ENCODE results near the gene CTNNA3.

CTNNA3 gene

DNA sequence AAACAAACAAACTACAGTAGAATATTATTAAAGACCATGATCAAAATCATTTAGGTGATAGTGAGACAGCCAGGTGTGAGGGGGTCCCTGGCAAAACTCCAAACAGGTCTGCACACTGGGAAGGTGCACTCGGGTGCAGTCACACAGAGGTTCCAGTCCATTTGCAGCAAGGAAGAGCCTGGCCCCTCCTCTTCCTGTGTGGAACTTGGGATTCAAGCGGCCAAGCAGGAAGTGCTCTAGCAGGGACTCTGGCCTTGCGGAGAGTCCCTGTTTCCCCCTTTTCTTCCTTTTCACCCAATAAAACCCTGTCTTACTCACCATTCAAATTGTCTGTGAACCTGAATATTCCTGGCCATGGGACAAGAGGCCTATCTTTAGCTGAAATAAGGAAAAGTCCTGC is 588.3 kb downstream of the CTNNA3 start:
- no peaks in the 10 kb centered on the region for H3K27me3 ChIP-seq (ENCODE audit: insufficient read depth, poor library complexity, severe bottlenecking)
- TF ChIP-seq, protein P1, sequence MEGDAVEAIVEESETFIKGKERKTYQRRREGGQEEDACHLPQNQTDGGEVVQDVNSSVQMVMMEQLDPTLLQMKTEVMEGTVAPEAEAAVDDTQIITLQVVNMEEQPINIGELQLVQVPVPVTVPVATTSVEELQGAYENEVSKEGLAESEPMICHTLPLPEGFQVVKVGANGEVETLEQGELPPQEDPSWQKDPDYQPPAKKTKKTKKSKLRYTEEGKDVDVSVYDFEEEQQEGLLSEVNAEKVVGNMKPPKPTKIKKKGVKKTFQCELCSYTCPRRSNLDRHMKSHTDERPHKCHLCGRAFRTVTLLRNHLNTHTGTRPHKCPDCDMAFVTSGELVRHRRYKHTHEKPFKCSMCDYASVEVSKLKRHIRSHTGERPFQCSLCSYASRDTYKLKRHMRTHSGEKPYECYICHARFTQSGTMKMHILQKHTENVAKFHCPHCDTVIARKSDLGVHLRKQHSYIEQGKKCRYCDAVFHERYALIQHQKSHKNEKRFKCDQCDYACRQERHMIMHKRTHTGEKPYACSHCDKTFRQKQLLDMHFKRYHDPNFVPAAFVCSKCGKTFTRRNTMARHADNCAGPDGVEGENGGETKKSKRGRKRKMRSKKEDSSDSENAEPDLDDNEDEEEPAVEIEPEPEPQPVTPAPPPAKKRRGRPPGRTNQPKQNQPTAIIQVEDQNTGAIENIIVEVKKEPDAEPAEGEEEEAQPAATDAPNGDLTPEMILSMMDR (IDR thresholded peaks at IDR 0.05; ENCODE audit: poor library complexity, severe bottlenecking) = no peak
- no peak overlapping the region for H3K4me3 ChIP-seq (ENCODE audit: severe bottlenecking)
- H3K4me1 ChIP-seq (ENCODE audit: insufficient read depth, poor library complexity, severe bottlenecking) = no peaks in the 10 kb centered on the region
- no peak for ATAC-seq (ENCODE audit: low read depth)
- H3K27ac ChIP-seq (ENCODE audit: poor library complexity, severe bottlenecking) = no peak overlapping the region
- no peaks in the 10 kb centered on the region for H3K36me3 ChIP-seq (ENCODE audit: low read depth)
- no peak for DNase-seq (ENCODE audit: low spot score)
- H3K9me3 ChIP-seq (ENCODE audit: severe bottlenecking) = no peaks in the 10 kb centered on the region

DNA sequence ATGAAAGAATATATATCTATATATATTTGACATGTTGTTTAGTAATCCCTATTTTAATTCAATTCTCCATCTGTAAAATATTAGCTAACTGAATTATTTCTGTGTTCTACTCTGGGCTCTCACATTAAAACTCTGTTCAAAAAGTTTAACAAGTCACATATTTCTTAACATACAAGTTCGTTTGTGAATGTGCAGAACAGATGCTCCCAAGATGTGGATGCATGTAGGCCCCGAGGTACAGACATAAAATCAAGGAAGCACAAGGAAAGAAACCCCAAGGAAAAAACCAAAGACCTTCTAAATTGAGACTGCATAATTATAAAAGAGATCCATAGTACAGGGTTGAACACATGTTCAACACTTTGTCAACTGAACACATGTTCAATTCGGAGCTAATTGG is 595.0 kb downstream of the CTNNA3 start:
- ATAC-seq (ENCODE audit: low read depth) (no peak), DNase-seq (ENCODE audit: low spot score) (no peak)
- Histone ChIP-seq H3K36me3 (ENCODE audit: low read depth) (no peaks in the 10 kb centered on the region), H3K27ac (ENCODE audit: poor library complexity, severe bottlenecking) (no peak overlapping the region), H3K4me1 (ENCODE audit: insufficient read depth, poor library complexity, severe bottlenecking) (no peaks in the 10 kb centered on the region), H3K27me3 (ENCODE audit: insufficient read depth, poor library complexity, severe bottlenecking) (peaks cover 25% of the 10 kb centered on the region), H3K4me3 (ENCODE audit: severe bottlenecking) (no peak overlapping the region), H3K9me3 (ENCODE audit: severe bottlenecking) (peaks cover 2% of the 10 kb centered on the region)
- TF ChIP-seq, protein P1 (IDR thresholded peaks at IDR 0.05; ENCODE audit: poor library complexity, severe bottlenecking) = no peak

- no peaks in the 10 kb centered on the region for H3K36me3 ChIP-seq (ENCODE audit: low read depth)
- ATAC-seq (ENCODE audit: low read depth) = no peak
- H3K9me3 ChIP-seq (ENCODE audit: severe bottlenecking) = peaks cover 2% of the 10 kb centered on the region
- no peaks in the 10 kb centered on the region for H3K4me1 ChIP-seq (ENCODE audit: insufficient read depth, poor library complexity, severe bottlenecking)
- H3K4me3 ChIP-seq (ENCODE audit: severe bottlenecking) = no peak overlapping the region
- peaks cover 34% of the 10 kb centered on the region for H3K27me3 ChIP-seq (ENCODE audit: insufficient read depth, poor library complexity, severe bottlenecking)
- H3K27ac ChIP-seq (ENCODE audit: poor library complexity, severe bottlenecking) = no peak overlapping the region
- TF ChIP-seq, protein P1 (IDR thresholded peaks at IDR 0.05; ENCODE audit: poor library complexity, severe bottlenecking) = no peak
- no peak for DNase-seq (ENCODE audit: low spot score)
These were observed 597.5 kb downstream of the CTNNA3 start for GRCh38 chr10:67098461-67098860.

GRCh38 chr10:67095531-67095930 is 600.5 kb downstream of the CTNNA3 start:
- TF ChIP-seq, protein P1 (IDR thresholded peaks at IDR 0.05; ENCODE audit: poor library complexity, severe bottlenecking) = no peak
- Histone ChIP-seq H3K36me3 (ENCODE audit: low read depth) (no peaks in the 10 kb centered on the region), H3K9me3 (ENCODE audit: severe bottlenecking) (peaks cover 2% of the 10 kb centered on the region), H3K27me3 (ENCODE audit: insufficient read depth, poor library complexity, severe bottlenecking) (peaks cover 46% of the 10 kb centered on the region), H3K4me3 (ENCODE audit: severe bottlenecking) (no peak overlapping the region), H3K27ac (ENCODE audit: poor library complexity, severe bottlenecking) (no peak overlapping the region), H3K4me1 (ENCODE audit: insufficient read depth, poor library complexity, severe bottlenecking) (no peaks in the 10 kb centered on the region)
- ATAC-seq (ENCODE audit: low read depth) (no peak), DNase-seq (ENCODE audit: low spot score) (no peak)

GRCh38 chr10:67088036-67088435 is 608.0 kb downstream of the CTNNA3 start:
- no peak for ATAC-seq (ENCODE audit: low read depth)
- no peak for DNase-seq (ENCODE audit: low spot score)
- Histone ChIP-seq H3K27ac (ENCODE audit: poor library complexity, severe bottlenecking) (no peak overlapping the region), H3K4me3 (ENCODE audit: severe bottlenecking) (no peak overlapping the region), H3K36me3 (ENCODE audit: low read depth) (no peaks in the 10 kb centered on the region), H3K27me3 (ENCODE audit: insufficient read depth, poor library complexity, severe bottlenecking) (peaks cover 22% of the 10 kb centered on the region), H3K9me3 (ENCODE audit: severe bottlenecking) (no peaks in the 10 kb centered on the region), H3K4me1 (ENCODE audit: insufficient read depth, poor library complexity, severe bottlenecking) (no peaks in the 10 kb centered on the region)
- TF ChIP-seq, protein P1 (IDR thresholded peaks at IDR 0.05; ENCODE audit: poor library complexity, severe bottlenecking) = no peak
